ENCODE results near the gene BCL2L1.

DNA sequence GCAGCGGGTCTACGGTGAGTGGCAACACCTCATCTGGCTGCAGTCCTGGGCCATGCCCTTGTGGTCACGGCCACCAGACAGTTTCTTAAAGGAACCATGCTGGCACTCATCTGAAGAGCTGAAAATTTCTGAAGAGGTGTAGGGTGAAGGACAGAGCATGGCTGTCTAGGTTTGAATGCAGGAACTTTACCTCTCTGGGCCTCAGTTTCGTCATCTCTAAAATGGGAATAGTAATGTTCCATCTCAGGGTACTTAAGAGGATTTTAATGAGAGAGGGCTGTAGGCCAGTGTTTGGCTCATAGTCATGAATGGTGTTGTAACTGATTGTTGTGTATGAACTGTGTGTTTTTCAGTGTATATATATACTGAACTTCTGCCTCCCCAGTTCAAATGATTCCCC, 79.1 kb downstream of the BCL2L1 start:
- TF ChIP-seq, protein P1, sequence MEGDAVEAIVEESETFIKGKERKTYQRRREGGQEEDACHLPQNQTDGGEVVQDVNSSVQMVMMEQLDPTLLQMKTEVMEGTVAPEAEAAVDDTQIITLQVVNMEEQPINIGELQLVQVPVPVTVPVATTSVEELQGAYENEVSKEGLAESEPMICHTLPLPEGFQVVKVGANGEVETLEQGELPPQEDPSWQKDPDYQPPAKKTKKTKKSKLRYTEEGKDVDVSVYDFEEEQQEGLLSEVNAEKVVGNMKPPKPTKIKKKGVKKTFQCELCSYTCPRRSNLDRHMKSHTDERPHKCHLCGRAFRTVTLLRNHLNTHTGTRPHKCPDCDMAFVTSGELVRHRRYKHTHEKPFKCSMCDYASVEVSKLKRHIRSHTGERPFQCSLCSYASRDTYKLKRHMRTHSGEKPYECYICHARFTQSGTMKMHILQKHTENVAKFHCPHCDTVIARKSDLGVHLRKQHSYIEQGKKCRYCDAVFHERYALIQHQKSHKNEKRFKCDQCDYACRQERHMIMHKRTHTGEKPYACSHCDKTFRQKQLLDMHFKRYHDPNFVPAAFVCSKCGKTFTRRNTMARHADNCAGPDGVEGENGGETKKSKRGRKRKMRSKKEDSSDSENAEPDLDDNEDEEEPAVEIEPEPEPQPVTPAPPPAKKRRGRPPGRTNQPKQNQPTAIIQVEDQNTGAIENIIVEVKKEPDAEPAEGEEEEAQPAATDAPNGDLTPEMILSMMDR (IDR thresholded peaks at IDR 0.05) = no peak
- no peak for TF ChIP-seq EP300 (IDR thresholded peaks at IDR 0.05)
- no peak for TF ChIP-seq POLR2A (IDR thresholded peaks at IDR 0.05)

Measured in ovary (tissue), 3 donors.